Measurements from ENCODE around the gene ALKBH8.

DNA sequence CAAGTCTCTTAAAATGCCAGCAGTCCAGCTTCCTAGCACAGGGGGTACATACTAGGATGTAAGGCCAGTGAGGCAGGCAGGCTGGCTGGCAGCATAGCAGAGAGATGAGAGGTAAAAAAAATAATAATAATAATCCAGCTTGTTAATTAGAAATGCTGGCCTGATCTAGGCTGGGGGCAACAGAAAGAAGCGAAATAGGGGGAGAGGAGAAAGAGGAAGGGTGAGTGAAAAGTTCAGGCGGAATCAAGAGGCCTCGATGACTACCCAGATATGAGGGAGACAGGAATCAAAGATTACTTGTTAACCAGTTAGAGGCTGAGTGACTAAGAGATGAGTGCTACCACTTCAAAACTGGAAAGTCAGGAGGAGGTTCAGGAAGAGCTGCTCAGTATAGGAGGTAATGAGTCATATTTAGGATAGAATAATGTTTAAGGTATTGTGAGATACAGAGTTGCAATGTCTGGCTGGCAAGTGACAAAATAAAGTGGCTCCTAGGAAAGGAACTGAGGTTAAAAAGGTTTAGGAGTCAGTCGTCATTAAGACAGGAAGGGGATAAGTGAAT, 2.8 kb downstream of the ALKBH8 start:
- TF ChIP-seq, protein P1, sequence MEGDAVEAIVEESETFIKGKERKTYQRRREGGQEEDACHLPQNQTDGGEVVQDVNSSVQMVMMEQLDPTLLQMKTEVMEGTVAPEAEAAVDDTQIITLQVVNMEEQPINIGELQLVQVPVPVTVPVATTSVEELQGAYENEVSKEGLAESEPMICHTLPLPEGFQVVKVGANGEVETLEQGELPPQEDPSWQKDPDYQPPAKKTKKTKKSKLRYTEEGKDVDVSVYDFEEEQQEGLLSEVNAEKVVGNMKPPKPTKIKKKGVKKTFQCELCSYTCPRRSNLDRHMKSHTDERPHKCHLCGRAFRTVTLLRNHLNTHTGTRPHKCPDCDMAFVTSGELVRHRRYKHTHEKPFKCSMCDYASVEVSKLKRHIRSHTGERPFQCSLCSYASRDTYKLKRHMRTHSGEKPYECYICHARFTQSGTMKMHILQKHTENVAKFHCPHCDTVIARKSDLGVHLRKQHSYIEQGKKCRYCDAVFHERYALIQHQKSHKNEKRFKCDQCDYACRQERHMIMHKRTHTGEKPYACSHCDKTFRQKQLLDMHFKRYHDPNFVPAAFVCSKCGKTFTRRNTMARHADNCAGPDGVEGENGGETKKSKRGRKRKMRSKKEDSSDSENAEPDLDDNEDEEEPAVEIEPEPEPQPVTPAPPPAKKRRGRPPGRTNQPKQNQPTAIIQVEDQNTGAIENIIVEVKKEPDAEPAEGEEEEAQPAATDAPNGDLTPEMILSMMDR (IDR thresholded peaks at IDR 0.05; ENCODE audit: insufficient read depth, low read depth, low read length): no peak
- no peak for TF ChIP-seq EZH2 (IDR thresholded peaks at IDR 0.05; ENCODE audit: insufficient read depth, low read length)
